ENCODE measurements around the gene ZSCAN29.
A peak's percentile ranks its signal among the peaks of the same experiment; 100 is the strongest.

Gene ZSCAN29

GRCh38 chr15:43352693-43353382 lies 18.0 kb downstream of the ZSCAN29 start:
- DNase-seq (ENCODE audit: low read depth in 3 of 3, low spot score in 1 of 3) = no peak

- no peak for DNase-seq (ENCODE audit: low read depth in 3 of 3, low spot score in 1 of 3)
Observed at GRCh38 chr15:43347114-43347513, 23.7 kb downstream of the ZSCAN29 start.

GRCh38 chr15:43346305-43346704 lies 24.5 kb downstream of the ZSCAN29 start:
- DNase-seq (ENCODE audit: low read depth in 3 of 3, low spot score in 1 of 3) = no peak

GRCh38 chr15:43330780-43331087 lies 40.1 kb downstream of the ZSCAN29 start:
- DNase-seq (ENCODE audit: low read depth in 3 of 3, low spot score in 1 of 3) = no peak

GRCh38 chr15:43329960-43330779 lies 40.7 kb downstream of the ZSCAN29 start, which contains the start of gene LCMT2:
LCMT2 (minus strand) TSS chr15:43330573; CDS start chr15:43330489, 84 bp downstream.
- peak; percentile 73 to 78 (median 74) for DNase-seq (ENCODE audit: low read depth in 3 of 3, low spot score in 1 of 3)

GRCh38 chr15:43329217-43329959 lies 41.5 kb downstream of the ZSCAN29 start:
- no peak for DNase-seq (ENCODE audit: low read depth in 3 of 3, low spot score in 1 of 3)

GRCh38 chr15:43325039-43325684 lies 45.7 kb downstream of the ZSCAN29 start:
- no peak for DNase-seq (ENCODE audit: low read depth in 3 of 3, low spot score in 1 of 3)

GRCh38 chr15:43318990-43319771 lies 51.7 kb downstream of the ZSCAN29 start:
- DNase-seq (ENCODE audit: low read depth in 3 of 3, low spot score in 1 of 3) = no peak

GRCh38 chr15:43317566-43318184 lies 53.2 kb downstream of the ZSCAN29 start:
- DNase-seq (ENCODE audit: low read depth in 3 of 3, low spot score in 1 of 3) = no peak

GRCh38 chr15:43316971-43317346 lies 53.9 kb downstream of the ZSCAN29 start:
- no peak for DNase-seq (ENCODE audit: low read depth in 3 of 3, low spot score in 1 of 3)

- DNase-seq (ENCODE audit: low read depth in 3 of 3, low spot score in 1 of 3) = no peak
Observed at GRCh38 chr15:43316016-43316970, 54.5 kb downstream of the ZSCAN29 start.

- no peak for DNase-seq (ENCODE audit: low read depth in 3 of 3, low spot score in 1 of 3)
Observed at GRCh38 chr15:43314171-43314570, 56.7 kb downstream of the ZSCAN29 start.

GRCh38 chr15:43312378-43312777 lies 58.5 kb downstream of the ZSCAN29 start:
- DNase-seq (ENCODE audit: low read depth in 3 of 3, low spot score in 1 of 3) = no peak

Data from stimulated activated CD4-positive, alpha-beta T cell treated with anti-CD3 and anti-CD28 coated beads, TNF-alpha, amount 100 ng/mL, for 1 hour (primary cell).